WERI-Rb-1 (cell line): ENCODE results near the gene KLHL29.

ENCODE experiments used
- DNase-seq: peaks from one replicate; pipeline ENCODE4 v3.0.0-alpha.2; 2020
- H3K27ac ChIP-seq: fragments of 250-450 bp; sonication (Bioruptor Pico); 2 replicates; pipeline ENCODE4 v1.5.1; 2020; ENCODE audit warnings: mild to moderate bottlenecking, moderate library complexity
- H3K27me3 ChIP-seq: fragments of 250-450 bp; sonication (Bioruptor Pico); 2 replicates; pipeline ENCODE4 v1.5.1; 2021; ENCODE audit warnings: mild to moderate bottlenecking, low read depth, moderate library complexity; ENCODE audit not compliant: insufficient read depth, severe bottlenecking
- H3K36me3 ChIP-seq: fragments of 250-450 bp; sonication (Bioruptor Pico); 2 replicates; pipeline ENCODE4 v1.5.1; 2020; ENCODE audit warnings: mild to moderate bottlenecking, moderate library complexity
- H3K4me3 ChIP-seq: 2 replicates; pipeline ENCODE4 v1.5.1; 2011; ENCODE audit warnings: low read depth, mild to moderate bottlenecking, control low read depth, low read length
- H3K9me3 ChIP-seq: fragments of 250-450 bp; sonication (Bioruptor Pico); 2 replicates; pipeline ENCODE4 v1.5.1; 2021; ENCODE audit warnings: mild to moderate bottlenecking, moderate library complexity; ENCODE audit not compliant: severe bottlenecking
- CTCF ChIP-seq: IDR thresholded peaks from 2 replicates; pipeline ENCODE4 v1.5.1; 2011; ENCODE audit warnings: low read depth, mild to moderate bottlenecking, control low read depth, inconsistent platforms, low read length

KLHL29 gene

GRCh38 chr2:23692851-23693605 is 308.0 kb downstream of the KLHL29 start:
- DNase-seq = no peak

GRCh38 chr2:23693606-23693951 is 308.6 kb downstream of the KLHL29 start:
- H3K27me3 ChIP-seq = no peaks in the 10 kb centered on the region
- H3K36me3 ChIP-seq = peaks cover 44% of the 10 kb centered on the region
- H3K4me3 ChIP-seq = no peak overlapping the region

More at GRCh38 chr2:23692851-23693605, 308.0 kb downstream of the KLHL29 start:
- Histone ChIP-seq H3K36me3 (peaks cover 44% of the 10 kb centered on the region), H3K27ac (no peak overlapping the region), H3K9me3 (no peaks in the 10 kb centered on the region), H3K4me3 (no peak overlapping the region), H3K27me3 (no peaks in the 10 kb centered on the region)
- TF ChIP-seq CTCF = no peak

GRCh38 chr2:23694058-23695045 is 309.4 kb downstream of the KLHL29 start:
- DNase-seq = no peak
- TF ChIP-seq CTCF = no peak
- Histone ChIP-seq H3K9me3 (no peaks in the 10 kb centered on the region), H3K4me3 (no peak overlapping the region), H3K36me3 (peaks cover 52% of the 10 kb centered on the region), H3K27me3 (no peaks in the 10 kb centered on the region), H3K27ac (no peak overlapping the region)

More at GRCh38 chr2:23693606-23693951, 308.6 kb downstream of the KLHL29 start:
- no peak for TF ChIP-seq CTCF
- no peak overlapping the region for H3K27ac ChIP-seq
- H3K9me3 ChIP-seq = no peaks in the 10 kb centered on the region
- no peak for DNase-seq

- Histone ChIP-seq H3K27ac (no peak overlapping the region), H3K27me3 (no peaks in the 10 kb centered on the region), H3K4me3 (no peak overlapping the region), H3K36me3 (peaks cover 62% of the 10 kb centered on the region), H3K9me3 (no peaks in the 10 kb centered on the region)
- TF ChIP-seq CTCF = no peak
- no peak for DNase-seq
These were observed 310.4 kb downstream of the KLHL29 start for GRCh38 chr2:23695214-23695889.

GRCh38 chr2:23695890-23696751 is 311.1 kb downstream of the KLHL29 start:
- H3K27me3 ChIP-seq = no peaks in the 10 kb centered on the region
- H3K36me3 ChIP-seq = peaks cover 65% of the 10 kb centered on the region
- H3K27ac ChIP-seq = no peak overlapping the region
- H3K4me3 ChIP-seq = no peak overlapping the region
- no peak for TF ChIP-seq CTCF
- H3K9me3 ChIP-seq = no peaks in the 10 kb centered on the region
- DNase-seq = no peak
